HG02938 (cell line): ENCODE data around the gene HHIPL2.

ENCODE experiments used
- ATAC-seq: cut with Tn5 transposase; IDR thresholded peaks from one replicate; pipeline ENCODE4 v1.9.1; 2021; ENCODE audit warnings: mild to moderate bottlenecking, moderate library complexity; ENCODE audit not compliant: unreplicated experiment

Gene HHIPL2

GRCh38 chr1:222547944-222548671 is at the start of gene HHIPL2:
Gene HHIPL2, minus strand, starts transcription at chr1:222548104. Its CDS starts 60 bp downstream, at chr1:222548044.
- ATAC-seq, result no peak

- ATAC-seq, result no peak
Observed at GRCh38 chr1:222596696-222597095, 48.8 kb upstream of the HHIPL2 start.

- ATAC-seq, result no peak
Observed at GRCh38 chr1:222594789-222595188, 46.9 kb upstream of the HHIPL2 start.

DNA sequence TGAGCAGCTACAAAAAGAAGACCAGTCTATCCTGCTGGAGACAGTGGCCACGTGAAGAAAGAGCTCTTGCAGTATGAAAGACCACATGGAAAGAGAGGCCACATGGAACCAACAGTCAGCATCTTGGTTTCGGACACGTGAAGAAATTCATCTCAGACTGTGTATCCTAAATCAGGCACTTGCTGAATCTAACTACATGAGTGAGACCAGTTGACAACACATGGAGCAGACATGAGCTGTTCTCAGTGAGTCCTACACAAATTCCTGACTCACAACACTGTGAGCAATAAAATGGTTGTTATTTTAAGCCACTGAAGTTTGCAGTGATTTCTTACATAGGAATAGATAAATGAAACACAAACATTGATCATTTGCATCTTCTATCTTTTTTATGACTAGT is 44.3 kb upstream of the HHIPL2 start:
- no peak for ATAC-seq

DNA sequence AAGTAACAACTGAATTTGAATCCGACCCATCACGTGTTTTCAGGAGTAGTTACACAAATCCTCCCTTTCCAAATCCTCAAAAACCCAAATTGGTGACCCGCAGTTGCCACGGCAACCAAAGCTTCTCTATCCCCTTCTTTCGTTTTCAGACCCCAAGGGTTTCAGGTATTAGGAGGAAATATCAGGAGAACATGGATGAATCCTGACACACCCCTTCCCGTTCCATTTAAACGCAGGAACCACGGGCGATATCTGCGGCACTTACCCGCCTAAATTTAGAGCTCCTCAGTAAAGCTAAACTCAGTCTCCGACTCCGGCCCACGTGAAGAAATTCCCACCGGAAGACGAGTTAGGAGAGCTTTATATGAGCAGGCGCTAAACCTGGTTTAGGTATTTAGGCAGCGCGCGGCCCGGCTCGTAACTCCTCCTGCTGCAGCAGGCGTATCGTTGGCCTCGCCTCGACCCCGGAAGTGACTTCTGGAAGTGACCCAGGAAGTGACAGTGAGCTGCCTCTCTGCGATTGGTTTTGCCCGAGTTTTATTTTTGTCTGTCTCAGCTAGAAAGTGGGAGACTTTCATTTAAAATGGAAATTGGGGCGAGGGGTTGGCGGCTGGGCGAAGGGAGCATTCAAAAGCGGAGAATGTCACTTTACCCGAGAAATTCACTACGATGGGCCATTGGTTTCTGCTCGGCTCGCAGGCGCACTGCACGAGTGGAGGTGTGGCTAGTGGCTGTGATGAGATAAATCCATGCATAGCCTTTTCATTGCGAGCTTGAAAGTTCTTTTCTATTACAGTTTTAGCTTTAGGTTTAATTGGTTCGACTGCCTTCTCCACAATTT is 41.8 kb upstream of the HHIPL2 start, which contains the start of gene TAF1A:
Gene TAF1A (minus strand): TSS at position 472 of the 841 bp plus-strand sequence.
- ATAC-seq, result peak; percentile 100

DNA sequence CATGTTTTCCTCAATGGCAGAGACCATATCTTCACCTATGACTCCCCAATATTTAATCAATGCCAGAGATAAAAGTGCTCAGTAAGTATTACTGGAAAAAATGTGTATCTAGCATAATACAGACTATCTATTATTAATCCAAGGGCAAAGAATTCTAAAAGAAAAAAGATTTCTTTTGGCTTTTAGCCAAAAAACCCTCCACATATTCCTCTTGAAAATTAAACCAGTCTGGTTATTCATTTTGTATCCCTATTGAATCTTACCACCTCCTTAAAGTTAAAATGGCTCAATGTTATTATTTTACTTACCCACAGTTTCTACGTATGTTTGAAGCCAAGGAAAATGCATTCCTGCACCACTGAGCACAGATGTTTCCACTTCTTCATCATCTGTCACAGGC is 40.2 kb upstream of the HHIPL2 start:
- ATAC-seq, result no peak

- no peak for ATAC-seq
Observed at GRCh38 chr1:222586842-222587241, 38.9 kb upstream of the HHIPL2 start.

DNA sequence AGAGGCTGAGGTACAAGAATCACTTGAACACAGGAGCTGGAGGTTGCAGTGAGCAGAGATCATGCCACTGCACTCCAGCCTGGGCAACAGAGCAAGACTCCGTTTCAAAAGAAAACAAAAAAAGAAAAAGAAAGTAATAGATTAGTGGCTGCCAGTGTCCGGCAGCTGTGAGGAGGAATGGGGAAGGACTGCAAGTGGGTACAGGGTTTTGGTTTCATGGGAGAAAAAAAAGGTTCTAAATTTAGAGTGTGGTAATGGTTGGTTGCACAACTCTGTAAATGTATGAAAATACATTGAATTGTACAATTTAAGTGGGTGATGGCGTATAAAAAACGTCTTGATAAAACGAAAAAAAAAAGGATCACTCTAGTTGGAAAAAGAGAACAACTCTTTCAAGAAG is 35.2 kb upstream of the HHIPL2 start:
- ATAC-seq, result peak; percentile 78

DNA sequence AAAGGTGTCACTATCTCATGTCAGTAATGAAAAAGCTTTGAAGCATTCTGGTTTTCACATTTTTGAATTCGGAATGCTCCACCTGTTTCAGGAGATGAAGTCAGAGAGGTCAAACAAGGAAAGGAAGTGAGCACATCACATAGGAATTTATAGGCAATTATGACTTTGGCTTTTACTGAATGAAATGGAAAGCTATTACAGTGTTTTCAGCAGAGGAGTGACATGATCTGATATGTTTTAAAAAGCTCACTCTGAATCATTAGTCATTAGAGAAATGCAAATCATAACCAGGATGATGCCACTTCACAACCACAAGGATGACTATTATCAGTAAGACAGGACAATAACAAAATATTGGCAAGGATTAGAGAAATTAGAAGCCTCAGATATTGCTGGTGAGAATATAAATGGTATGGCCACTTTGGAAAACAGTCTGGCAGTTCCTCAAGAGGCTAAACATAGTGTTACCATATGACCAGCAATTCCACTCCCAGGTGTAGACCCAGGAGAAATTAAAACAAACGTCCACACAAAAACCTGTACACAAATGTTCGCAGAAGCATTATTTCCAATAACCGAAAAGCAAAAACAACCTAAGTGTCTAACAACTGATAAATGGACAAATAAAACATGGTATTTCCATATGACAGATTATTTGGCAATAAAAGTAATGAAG is 34.3 kb upstream of the HHIPL2 start:
- ATAC-seq, result peak; percentile 63

GRCh38 chr1:222579316-222579715 is 31.4 kb upstream of the HHIPL2 start:
- no peak for ATAC-seq

DNA sequence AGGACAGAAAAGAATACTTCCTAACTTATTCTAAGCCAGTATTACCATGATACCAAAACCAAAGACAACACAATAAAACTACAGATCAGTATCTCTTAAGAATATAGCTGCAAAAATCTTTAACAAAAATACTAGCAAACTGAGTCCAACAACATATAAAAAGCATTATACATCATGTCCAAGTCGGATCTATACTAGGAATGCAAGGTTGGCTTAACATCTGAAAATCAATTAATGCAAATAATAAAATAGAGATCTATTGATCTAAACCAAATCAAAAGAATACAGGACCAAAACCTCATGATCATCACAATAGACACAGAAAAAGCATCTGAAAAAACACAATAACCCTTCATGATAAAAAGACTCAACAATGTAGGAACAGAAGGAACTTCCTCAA is 22.9 kb upstream of the HHIPL2 start:
- ATAC-seq, result no peak

DNA sequence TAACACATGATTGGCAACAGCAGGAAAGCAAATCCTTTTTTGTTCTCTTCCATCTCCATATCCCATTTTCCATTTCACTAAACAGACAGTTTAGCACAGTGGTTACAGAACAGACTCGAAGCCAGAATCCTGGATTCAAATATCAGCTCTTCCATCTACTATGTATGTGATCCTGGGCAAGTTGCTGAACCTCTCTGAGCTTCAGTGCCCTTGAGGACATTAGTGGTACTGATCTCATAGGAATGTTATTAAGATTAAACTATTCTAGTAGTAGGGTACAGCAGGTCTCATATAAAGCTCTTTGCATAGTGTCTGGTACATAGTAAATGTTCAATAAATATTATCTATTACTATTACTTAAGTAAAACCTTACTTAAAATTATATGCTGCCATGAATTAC is 13.8 kb upstream of the HHIPL2 start:
- ATAC-seq, result no peak

DNA sequence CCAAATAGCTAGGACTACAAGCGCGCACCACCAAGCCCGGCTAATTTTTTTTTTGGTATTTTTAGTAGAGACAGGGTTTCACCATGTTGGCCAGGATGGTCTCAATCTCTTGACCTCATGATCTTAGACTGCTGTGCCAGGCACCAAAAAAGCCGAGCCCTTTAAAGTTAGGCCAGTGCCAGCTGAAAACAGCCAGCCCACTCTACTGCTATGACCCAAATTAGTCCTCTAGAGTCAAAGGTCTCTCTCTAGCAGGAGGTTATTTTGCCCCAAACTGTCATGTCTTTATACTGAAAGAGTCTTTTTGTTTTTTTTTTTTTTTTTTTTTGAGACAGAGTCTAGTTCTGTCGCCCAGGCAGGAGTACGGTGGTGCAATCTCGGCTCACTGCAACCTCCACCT is 9.7 kb upstream of the HHIPL2 start:
- ATAC-seq, result no peak

- no peak for ATAC-seq
Observed at GRCh38 chr1:222557148-222557547, 9.2 kb upstream of the HHIPL2 start.

GRCh38 chr1:222555992-222556615 is 8.2 kb upstream of the HHIPL2 start:
- ATAC-seq, result no peak

GRCh38 chr1:222554177-222554576 is 6.3 kb upstream of the HHIPL2 start:
- ATAC-seq, result no peak

DNA sequence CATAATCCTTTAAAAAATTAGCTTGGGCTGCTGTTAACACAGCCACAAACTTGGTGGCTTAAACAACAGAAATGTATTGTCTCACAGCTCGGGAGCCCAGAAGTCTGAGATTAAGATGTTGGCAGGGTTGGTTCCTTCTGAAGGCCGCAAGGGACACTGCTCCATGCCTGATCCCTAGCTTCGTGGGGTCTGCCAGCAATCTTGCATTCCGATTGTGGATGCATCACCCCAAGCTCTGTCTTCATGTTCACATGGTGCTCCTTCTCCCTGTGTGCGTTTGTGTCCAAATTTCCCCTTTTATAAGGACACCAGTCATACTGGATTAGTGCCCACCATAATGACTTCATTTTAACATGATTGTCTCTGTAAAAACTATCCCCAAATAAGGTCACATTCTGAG is 5.0 kb upstream of the HHIPL2 start:
- no peak for ATAC-seq

- ATAC-seq, result no peak
Observed at GRCh38 chr1:222547260-222547614, 667 bp downstream of the HHIPL2 start.

GRCh38 chr1:222546548-222547259 is 1.2 kb downstream of the HHIPL2 start:
- no peak for ATAC-seq

DNA sequence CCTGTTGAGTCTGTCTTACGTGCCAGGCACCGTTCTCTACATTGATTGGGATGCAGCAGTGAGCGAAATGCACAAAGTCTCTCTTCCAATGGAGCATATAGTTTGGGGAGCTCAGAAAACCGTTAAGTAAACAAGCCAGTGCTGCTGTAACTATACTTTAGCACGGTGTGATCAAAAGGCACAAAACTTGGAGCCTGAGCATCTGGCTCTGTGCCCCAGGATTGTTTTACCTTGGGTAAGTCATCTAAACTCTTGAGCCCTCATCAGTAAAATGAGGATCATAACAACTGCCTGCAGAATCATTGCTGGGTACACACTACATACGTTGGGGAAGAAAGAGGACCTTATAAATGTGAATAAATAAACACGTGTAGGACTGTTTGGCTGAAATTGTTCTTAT is 1.8 kb downstream of the HHIPL2 start:
- ATAC-seq, result no peak

DNA sequence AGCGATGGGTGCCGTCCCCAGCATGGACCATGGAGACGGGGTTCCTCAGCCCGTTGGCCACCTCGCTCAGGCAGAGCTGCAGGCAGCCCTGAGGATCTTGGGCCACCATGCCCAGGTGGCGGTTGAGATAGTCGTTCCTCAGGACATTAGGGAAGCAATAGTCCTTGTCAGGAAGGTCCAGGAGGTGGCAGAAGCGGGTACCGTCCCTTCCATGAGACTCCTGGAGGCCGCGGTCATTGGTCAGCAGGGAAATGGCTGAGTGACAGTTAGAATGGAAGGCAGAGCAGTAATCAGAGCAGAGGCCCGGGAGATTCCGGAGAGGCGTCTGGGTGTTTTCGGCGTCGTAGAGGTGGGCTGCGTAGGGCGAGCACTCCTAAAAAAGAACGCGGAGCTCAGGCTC is 4.1 kb downstream of the HHIPL2 start:
- ATAC-seq, result no peak
